ENCODE results near the gene WWOX. TPM values are rescaled to one million over a fixed set of nuclear protein-coding genes. Genes with fewer than 3 reads are reported as not detected.

The WWOX gene
- polyA plus RNA-seq, 4 donors: 4.9 to 15.8 (median 7.0) TPM

GRCh38 chr16:78502812-78503350, 403.4 kb downstream of the WWOX start:
- no peak overlapping the region for H3K4me3 ChIP-seq (ENCODE audit: low read depth in 1 of 3, low read length in 3 of 3)
- no peaks in the 10 kb centered on the region for H3K27me3 ChIP-seq (ENCODE audit: control insufficient read depth in 3 of 3, insufficient read depth in 3 of 3, low read length in 3 of 3)
- no peak for FAIRE-seq
- WGBS, 3 donors: 83 to 84% (median 83%) methylated on average over 10 of the region's 10 CpGs
- no peak overlapping the region for H3K27ac ChIP-seq (ENCODE audit: low read depth in 1 of 3, low read length in 2 of 3)
- H3K9me3 ChIP-seq (ENCODE audit: control insufficient read depth in 2 of 2, insufficient read depth in 1 of 2, low read depth in 1 of 2, low read length in 1 of 2): no peaks in the 10 kb centered on the region
- no peak for DNase-seq
- H3K36me3 ChIP-seq (ENCODE audit: control insufficient read depth in 3 of 3, insufficient read depth in 2 of 3, low read depth in 1 of 3, low read length in 3 of 3): no peaks in the 10 kb centered on the region
- H3K4me1 ChIP-seq (ENCODE audit: control insufficient read depth in 3 of 3, insufficient read depth in 2 of 3, low read depth in 1 of 3, low read length in 2 of 3): peaks cover 0 to 25% (median 4%) of the 10 kb centered on the region in 3 donors

GRCh38 chr16:78503602-78504001, 404.1 kb downstream of the WWOX start:
- Histone ChIP-seq H3K27me3 (ENCODE audit: control insufficient read depth in 3 of 3, insufficient read depth in 3 of 3, low read length in 3 of 3) (no peaks in the 10 kb centered on the region), H3K4me3 (ENCODE audit: low read depth in 1 of 3, low read length in 3 of 3) (no peak overlapping the region), H3K4me1 (ENCODE audit: control insufficient read depth in 3 of 3, insufficient read depth in 2 of 3, low read depth in 1 of 3, low read length in 2 of 3) (peaks cover 0 to 21% (median 4%) of the 10 kb centered on the region in 3 donors), H3K9me3 (ENCODE audit: control insufficient read depth in 2 of 2, insufficient read depth in 1 of 2, low read depth in 1 of 2, low read length in 1 of 2) (no peaks in the 10 kb centered on the region), H3K27ac (ENCODE audit: low read depth in 1 of 3, low read length in 2 of 3) (no peak overlapping the region), H3K36me3 (ENCODE audit: control insufficient read depth in 3 of 3, insufficient read depth in 2 of 3, low read depth in 1 of 3, low read length in 3 of 3) (no peaks in the 10 kb centered on the region)
- DNase-seq (peak; percentile 55 to 74), FAIRE-seq (peak; percentile 30)
- 15 to 32% (median 28%) methylated on average over 3 of the region's 3 CpGs for WGBS, 3 donors

DNA sequence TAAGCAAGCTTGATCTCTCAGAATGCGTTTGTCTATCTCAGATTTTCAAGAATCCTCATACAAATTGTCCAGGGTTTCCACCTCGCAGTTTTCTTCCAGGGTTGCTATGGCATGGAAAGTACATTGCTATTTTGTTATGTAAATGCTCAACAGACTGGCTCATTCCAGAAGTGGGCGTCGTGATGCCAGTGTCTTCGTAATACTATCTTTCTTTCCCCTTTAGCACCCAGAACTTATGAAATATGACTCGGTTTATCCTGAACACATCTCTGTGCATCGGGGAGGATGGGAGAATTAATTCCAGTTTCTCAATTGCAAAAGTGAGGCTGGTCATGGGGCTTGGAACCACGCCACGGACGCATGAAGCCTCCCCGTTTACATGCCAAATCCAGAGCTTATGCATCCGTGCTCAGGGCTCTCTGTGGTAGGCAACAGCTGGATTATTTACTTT, 405.0 kb downstream of the WWOX start:
- no peak overlapping the region for H3K27ac ChIP-seq (ENCODE audit: low read depth in 1 of 3, low read length in 2 of 3)
- no peaks in the 10 kb centered on the region for H3K9me3 ChIP-seq (ENCODE audit: control insufficient read depth in 2 of 2, insufficient read depth in 1 of 2, low read depth in 1 of 2, low read length in 1 of 2)
- WGBS, 3 donors: 62 to 77% (median 72%) methylated on average over 12 of the region's 12 CpGs
- H3K4me1 ChIP-seq (ENCODE audit: control insufficient read depth in 3 of 3, insufficient read depth in 2 of 3, low read depth in 1 of 3, low read length in 2 of 3): peaks cover 0 to 21% (median 4%) of the 10 kb centered on the region in 3 donors
- H3K36me3 ChIP-seq (ENCODE audit: control insufficient read depth in 3 of 3, insufficient read depth in 2 of 3, low read depth in 1 of 3, low read length in 3 of 3): no peaks in the 10 kb centered on the region
- H3K27me3 ChIP-seq (ENCODE audit: control insufficient read depth in 3 of 3, insufficient read depth in 3 of 3, low read length in 3 of 3): no peaks in the 10 kb centered on the region
- FAIRE-seq (no peak), DNase-seq (no peak)
- no peak overlapping the region for H3K4me3 ChIP-seq (ENCODE audit: low read depth in 1 of 3, low read length in 3 of 3)

DNA sequence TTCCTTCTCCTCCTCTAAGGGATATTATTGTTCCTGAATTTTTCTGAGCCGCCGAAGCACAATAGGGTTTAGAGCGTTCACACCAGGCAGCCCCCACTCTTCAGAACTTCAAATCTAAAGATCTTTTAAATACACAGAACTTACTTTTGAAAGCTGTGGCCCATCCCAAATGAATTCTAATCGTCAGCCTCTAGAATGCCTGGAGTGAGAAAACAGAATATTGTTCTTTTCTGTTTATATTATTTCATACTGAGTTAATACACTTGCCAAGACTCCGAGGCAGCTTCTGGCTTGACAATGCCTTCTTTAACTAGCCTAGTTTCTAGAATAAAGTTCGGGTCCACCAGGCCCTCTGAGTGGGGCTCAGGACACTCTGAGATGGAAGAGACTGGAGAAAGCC, 405.6 kb downstream of the WWOX start:
- Histone ChIP-seq H3K27me3 (ENCODE audit: control insufficient read depth in 3 of 3, insufficient read depth in 3 of 3, low read length in 3 of 3) (no peaks in the 10 kb centered on the region), H3K4me1 (ENCODE audit: control insufficient read depth in 3 of 3, insufficient read depth in 2 of 3, low read depth in 1 of 3, low read length in 2 of 3) (peaks cover 0 to 21% (median 4%) of the 10 kb centered on the region in 3 donors), H3K27ac (ENCODE audit: low read depth in 1 of 3, low read length in 2 of 3) (peak overlapping the region in 1 of 3 donors; percentile 56), H3K9me3 (ENCODE audit: control insufficient read depth in 2 of 2, insufficient read depth in 1 of 2, low read depth in 1 of 2, low read length in 1 of 2) (no peaks in the 10 kb centered on the region), H3K36me3 (ENCODE audit: control insufficient read depth in 3 of 3, insufficient read depth in 2 of 3, low read depth in 1 of 3, low read length in 3 of 3) (no peaks in the 10 kb centered on the region), H3K4me3 (ENCODE audit: low read depth in 1 of 3, low read length in 3 of 3) (no peak overlapping the region)
- DNase-seq (no peak), FAIRE-seq (no peak)
- WGBS, 3 donors: 55 to 74% (median 72%) methylated on average over 6 of the region's 6 CpGs

DNA sequence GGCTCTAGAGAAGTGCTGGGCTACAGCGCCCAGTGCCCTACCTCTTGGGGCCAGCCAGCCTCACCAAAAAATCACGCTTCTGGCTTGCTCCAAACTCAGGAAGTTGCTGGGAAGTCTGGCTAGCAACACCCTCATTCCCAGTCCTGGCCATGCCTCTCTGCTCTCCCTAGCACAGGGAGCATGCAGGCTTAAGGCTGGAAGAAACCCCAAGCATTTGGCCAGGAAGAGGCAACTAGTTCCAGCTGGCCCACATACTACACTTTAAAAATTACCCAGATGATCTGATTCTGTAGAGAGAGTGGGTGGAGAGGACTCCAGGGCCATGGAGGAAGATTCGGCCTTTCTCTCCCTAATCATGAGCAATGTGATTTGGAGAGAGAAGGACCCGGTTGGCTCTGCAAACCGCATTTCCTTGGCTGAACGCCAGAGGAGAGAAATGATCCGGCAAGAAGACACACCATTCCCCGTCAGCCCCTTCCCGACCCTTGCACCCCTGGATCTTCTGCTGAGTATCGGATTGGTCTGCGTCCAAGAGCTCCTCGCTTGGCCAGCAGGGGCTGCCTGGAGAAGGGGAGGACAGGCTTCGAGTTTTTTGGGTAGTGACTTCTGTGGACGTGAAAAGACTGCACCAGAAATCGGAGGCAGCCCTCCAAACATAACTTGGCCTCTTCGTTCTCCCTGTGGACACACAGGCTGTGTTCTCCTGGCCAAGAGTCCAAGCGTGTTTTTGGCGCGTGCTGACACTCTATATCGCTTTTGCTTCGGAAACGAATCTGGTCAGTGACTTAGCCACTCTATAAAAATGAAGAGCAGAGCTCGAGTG, 406.3 kb downstream of the WWOX start:
- Histone ChIP-seq H3K4me3 (ENCODE audit: low read depth in 1 of 3, low read length in 3 of 3) (peak overlapping the region in 1 of 3 donors; percentile 16), H3K27ac (ENCODE audit: low read depth in 1 of 3, low read length in 2 of 3) (peak overlapping the region in 2 of 3 donors; percentile 2 to 56)

GRCh38 chr16:78506367-78507193, 407.1 kb downstream of the WWOX start:
- Histone ChIP-seq H3K4me3 (ENCODE audit: low read depth in 1 of 3, low read length in 3 of 3) (peak overlapping the region in 1 of 3 donors; percentile 16), H3K4me1 (ENCODE audit: control insufficient read depth in 3 of 3, insufficient read depth in 2 of 3, low read depth in 1 of 3, low read length in 2 of 3) (peaks cover 0 to 14% (median 4%) of the 10 kb centered on the region in 3 donors), H3K9me3 (ENCODE audit: control insufficient read depth in 2 of 2, insufficient read depth in 1 of 2, low read depth in 1 of 2, low read length in 1 of 2) (no peaks in the 10 kb centered on the region), H3K27ac (ENCODE audit: low read depth in 1 of 3, low read length in 2 of 3) (peak overlapping the region in 2 of 3 donors; percentile 2 to 29), H3K36me3 (ENCODE audit: control insufficient read depth in 3 of 3, insufficient read depth in 2 of 3, low read depth in 1 of 3, low read length in 3 of 3) (peaks cover 0 to 2% (median 0%) of the 10 kb centered on the region in 3 donors), H3K27me3 (ENCODE audit: control insufficient read depth in 3 of 3, insufficient read depth in 3 of 3, low read length in 3 of 3) (no peaks in the 10 kb centered on the region)
- 55 to 66% (median 63%) methylated on average over 11 of the region's 11 CpGs for WGBS, 3 donors
- peak in 1 of 2 donors; percentile 61 for DNase-seq
- FAIRE-seq: no peak

More for the DNA sequence above, 406.3 kb downstream of the WWOX start:
- FAIRE-seq: no peak
- Histone ChIP-seq H3K9me3 (ENCODE audit: control insufficient read depth in 2 of 2, insufficient read depth in 1 of 2, low read depth in 1 of 2, low read length in 1 of 2) (no peaks in the 10 kb centered on the region), H3K36me3 (ENCODE audit: control insufficient read depth in 3 of 3, insufficient read depth in 2 of 3, low read depth in 1 of 3, low read length in 3 of 3) (peaks cover 0 to 2% (median 0%) of the 10 kb centered on the region in 3 donors), H3K27me3 (ENCODE audit: control insufficient read depth in 3 of 3, insufficient read depth in 3 of 3, low read length in 3 of 3) (no peaks in the 10 kb centered on the region), H3K4me1 (ENCODE audit: control insufficient read depth in 3 of 3, insufficient read depth in 2 of 3, low read depth in 1 of 3, low read length in 2 of 3) (peaks cover 0 to 16% (median 4%) of the 10 kb centered on the region in 3 donors)
- DNase-seq: peak; percentile 17 to 54
- 44 to 51% (median 48%) methylated on average over 23 of the region's 23 CpGs for WGBS, 3 donors

GRCh38 chr16:78507576-78507975, 408.1 kb downstream of the WWOX start:
- DNase-seq (no peak), FAIRE-seq (no peak)
- Histone ChIP-seq H3K9me3 (ENCODE audit: control insufficient read depth in 2 of 2, insufficient read depth in 1 of 2, low read depth in 1 of 2, low read length in 1 of 2) (no peaks in the 10 kb centered on the region), H3K4me3 (ENCODE audit: low read depth in 1 of 3, low read length in 3 of 3) (no peak overlapping the region), H3K27ac (ENCODE audit: low read depth in 1 of 3, low read length in 2 of 3) (no peak overlapping the region), H3K36me3 (ENCODE audit: control insufficient read depth in 3 of 3, insufficient read depth in 2 of 3, low read depth in 1 of 3, low read length in 3 of 3) (peaks cover 0 to 2% (median 0%) of the 10 kb centered on the region in 3 donors), H3K4me1 (ENCODE audit: control insufficient read depth in 3 of 3, insufficient read depth in 2 of 3, low read depth in 1 of 3, low read length in 2 of 3) (peaks cover 0 to 14% (median 4%) of the 10 kb centered on the region in 3 donors), H3K27me3 (ENCODE audit: control insufficient read depth in 3 of 3, insufficient read depth in 3 of 3, low read length in 3 of 3) (no peaks in the 10 kb centered on the region)
- 95 to 99% (median 95%) methylated on average over 12 of the region's 12 CpGs for WGBS, 3 donors

- DNase-seq (no peak), FAIRE-seq (no peak)
- peaks cover 0 to 12% (median 4%) of the 10 kb centered on the region in 3 donors for H3K4me1 ChIP-seq (ENCODE audit: control insufficient read depth in 3 of 3, insufficient read depth in 2 of 3, low read depth in 1 of 3, low read length in 2 of 3)
- WGBS, 3 donors: 90 to 91% (median 91%) methylated on average over 7 of the region's 7 CpGs
- no peak overlapping the region for H3K4me3 ChIP-seq (ENCODE audit: low read depth in 1 of 3, low read length in 3 of 3)
- H3K27me3 ChIP-seq (ENCODE audit: control insufficient read depth in 3 of 3, insufficient read depth in 3 of 3, low read length in 3 of 3): no peaks in the 10 kb centered on the region
- H3K9me3 ChIP-seq (ENCODE audit: control insufficient read depth in 2 of 2, insufficient read depth in 1 of 2, low read depth in 1 of 2, low read length in 1 of 2): no peaks in the 10 kb centered on the region
- no peak overlapping the region for H3K27ac ChIP-seq (ENCODE audit: low read depth in 1 of 3, low read length in 2 of 3)
- peaks cover 0 to 2% (median 0%) of the 10 kb centered on the region in 3 donors for H3K36me3 ChIP-seq (ENCODE audit: control insufficient read depth in 3 of 3, insufficient read depth in 2 of 3, low read depth in 1 of 3, low read length in 3 of 3)
Measured at GRCh38 chr16:78509965-78510364, 410.5 kb downstream of the WWOX start.
